Coronary artery (tissue), 2 donors: ENCODE results near the gene CHCHD4.

Source experiments
- DNase-seq: peaks from one replicate; pipeline ENCODE4 v3.0.0-alpha.2; 2017; ENCODE audit warnings: low spot score
- H3K27ac ChIP-seq, 2 donors: fragments of 200-600 bp; sonication (generic); one replicate each; pipeline ENCODE4 v1.5.1; 2016 to 2019
- H3K4me3 ChIP-seq: fragments of 200-600 bp; sonication (generic); 2 replicates; pipeline ENCODE4 v1.5.1; 2016; ENCODE audit warnings: mild to moderate bottlenecking, moderate library complexity
- CTCF ChIP-seq: fragments of 200-600 bp; sonication (generic); IDR thresholded peaks from one replicate; pipeline ENCODE4 v1.5.1; 2019; ENCODE audit warnings: antibody characterized with exemption

The CHCHD4 gene

GRCh38 chr3:14124615-14125192 is at the start of gene CHCHD4, which contains the start of gene TMEM43:
Gene CHCHD4, minus strand, starts transcription at chr3:14124870. Its CDS starts 194 bp downstream, at chr3:14124676.
Gene TMEM43, plus strand, starts transcription at chr3:14125052. Its CDS starts 142 bp downstream, at chr3:14125194.
- Histone ChIP-seq H3K4me3 (peak within 1 kb of the TSS; percentile 78), H3K27ac (peak within 1 kb of the TSS; percentile 94 to 95)
- TF ChIP-seq CTCF: no peak
- DNase-seq: peak; percentile 99

GRCh38 chr3:14172496-14172895 is 47.8 kb upstream of the CHCHD4 start:
- no peak for DNase-seq
- Histone ChIP-seq H3K4me3 (no peak overlapping the region), H3K27ac (no peak overlapping the region)
- no peak for TF ChIP-seq CTCF

GRCh38 chr3:14170531-14171159 is 46.0 kb upstream of the CHCHD4 start:
- H3K4me3 ChIP-seq: no peak overlapping the region
- no peak for TF ChIP-seq CTCF
- DNase-seq: no peak
- no peak overlapping the region for H3K27ac ChIP-seq

GRCh38 chr3:14169871-14170270 is 45.2 kb upstream of the CHCHD4 start:
- Histone ChIP-seq H3K4me3 (no peak overlapping the region), H3K27ac (no peak overlapping the region)
- TF ChIP-seq CTCF: no peak
- no peak for DNase-seq

- DNase-seq: no peak
- H3K27ac ChIP-seq: no peak overlapping the region
- H3K4me3 ChIP-seq: no peak overlapping the region
- no peak for TF ChIP-seq CTCF
Measured at GRCh38 chr3:14169435-14169834, 44.8 kb upstream of the CHCHD4 start.

- DNase-seq: no peak
- Histone ChIP-seq H3K27ac (no peak overlapping the region), H3K4me3 (no peak overlapping the region)
- no peak for TF ChIP-seq CTCF
Measured at GRCh38 chr3:14166877-14167603, 42.4 kb upstream of the CHCHD4 start.
